NCI-H146 (cell line): Measurements from ENCODE around the gene SOBP.
A peak's percentile ranks its signal among the peaks of the same experiment; 100 is the strongest.
"Not testable (repeated sequence)": the region's sequence is repeated elsewhere in the genome, so short reads cannot be mapped to it uniquely, and the experiment has no call there.

Experiments used
- DNase-seq: peaks from one replicate; lab custom pipeline; 2025; lab: John Stamatoyannopoulos, UW

The SOBP gene

DNA sequence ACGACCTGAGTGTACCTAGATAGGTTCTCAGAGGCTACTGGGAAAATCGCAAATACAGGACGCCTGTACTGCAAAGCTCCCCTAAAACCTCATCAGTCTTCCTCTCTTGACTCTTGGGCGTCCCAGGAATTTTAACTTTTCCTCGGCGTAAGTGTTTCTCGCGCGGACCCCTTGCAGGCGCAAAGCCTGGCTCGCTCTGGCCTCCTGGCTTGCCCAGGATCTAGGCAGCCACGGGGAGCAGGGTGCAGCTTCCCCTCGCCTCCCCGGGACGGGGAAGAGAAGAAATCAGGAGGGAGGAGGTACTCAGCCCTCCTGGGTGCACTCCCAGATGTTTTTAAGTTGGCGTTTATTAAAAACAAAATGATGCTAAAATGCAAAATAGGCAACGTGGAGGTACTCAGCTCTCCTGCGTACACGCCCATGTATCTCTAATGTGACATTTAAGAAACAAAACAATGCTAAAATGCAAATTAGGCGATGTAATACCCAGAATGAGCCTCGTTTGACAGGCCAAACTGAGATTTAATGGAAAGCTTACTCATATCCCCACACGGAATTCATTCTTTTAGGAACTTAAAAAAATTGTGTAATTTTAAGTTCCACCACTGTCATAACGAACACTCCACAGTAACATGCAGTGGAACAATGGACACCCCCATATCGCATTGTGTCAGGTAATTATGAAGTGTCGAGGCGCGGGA lies 1.6 kb upstream of the SOBP start:
- no peak for DNase-seq

DNA sequence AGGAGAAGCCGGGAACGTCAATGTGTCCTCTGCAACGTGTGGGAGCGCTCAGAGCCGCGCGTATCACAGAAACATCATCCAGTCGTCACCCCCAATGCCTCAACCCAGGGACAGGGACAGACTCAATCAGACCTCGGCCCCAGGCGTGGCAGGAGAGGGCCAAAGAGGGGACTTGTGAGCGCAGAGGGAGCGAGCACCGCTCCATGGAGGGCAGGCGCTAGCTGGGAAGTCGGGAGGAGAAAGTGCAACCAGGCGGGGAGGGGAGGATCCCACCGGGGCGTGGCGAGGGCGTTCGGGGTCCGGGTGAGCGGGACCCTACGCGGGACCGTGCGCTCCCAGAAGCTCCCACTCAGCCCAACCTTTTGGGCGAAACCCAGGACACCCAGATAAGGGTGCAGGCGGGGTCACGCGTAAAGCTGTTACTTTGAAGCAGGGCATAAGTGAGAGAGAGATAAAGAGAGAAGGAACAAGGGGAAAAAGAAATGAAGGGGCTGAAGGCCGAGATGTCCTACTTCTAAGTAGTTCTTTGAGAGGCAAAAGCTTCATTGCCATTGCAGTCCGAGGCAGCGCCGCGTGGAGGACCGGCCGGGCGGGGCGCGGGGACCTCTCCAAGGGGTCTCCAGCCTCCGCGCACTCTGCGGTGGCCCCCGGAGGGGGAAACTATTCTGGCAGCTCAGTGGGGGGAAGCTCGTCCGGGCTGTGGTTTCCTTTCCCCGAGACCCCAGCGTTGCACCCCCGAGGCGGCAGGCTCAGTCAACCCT lies 862 bp upstream of the SOBP start:
- peak; percentile 65 for DNase-seq

DNA sequence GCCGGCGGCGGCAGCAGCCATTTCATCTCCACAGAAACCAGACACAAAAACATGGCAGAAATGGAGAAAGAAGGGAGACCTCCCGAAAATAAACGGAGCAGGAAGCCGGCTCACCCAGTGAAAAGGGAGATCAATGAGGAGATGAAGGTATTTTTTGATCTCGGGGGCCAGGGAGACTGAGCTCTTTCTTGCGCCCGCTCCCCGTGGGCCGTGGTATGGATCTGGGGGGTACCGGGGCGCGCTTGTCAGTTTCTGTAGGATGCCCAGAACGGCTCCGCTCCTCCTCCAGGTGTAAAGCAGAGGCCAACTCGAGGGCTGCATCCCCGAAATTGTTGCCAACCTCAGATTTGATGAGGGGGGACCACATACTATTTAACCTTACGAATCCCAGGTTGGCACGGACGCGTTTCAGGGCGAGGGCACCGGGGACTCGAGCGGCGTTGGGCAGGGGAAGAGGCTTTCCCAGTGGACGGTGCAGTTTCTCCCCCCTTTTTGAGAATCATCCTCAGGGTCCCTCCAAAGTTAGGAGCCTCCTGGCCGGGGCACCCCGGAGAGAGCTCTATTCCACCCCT lies 735 bp downstream of the SOBP start:
- DNase-seq = no peak

DNA sequence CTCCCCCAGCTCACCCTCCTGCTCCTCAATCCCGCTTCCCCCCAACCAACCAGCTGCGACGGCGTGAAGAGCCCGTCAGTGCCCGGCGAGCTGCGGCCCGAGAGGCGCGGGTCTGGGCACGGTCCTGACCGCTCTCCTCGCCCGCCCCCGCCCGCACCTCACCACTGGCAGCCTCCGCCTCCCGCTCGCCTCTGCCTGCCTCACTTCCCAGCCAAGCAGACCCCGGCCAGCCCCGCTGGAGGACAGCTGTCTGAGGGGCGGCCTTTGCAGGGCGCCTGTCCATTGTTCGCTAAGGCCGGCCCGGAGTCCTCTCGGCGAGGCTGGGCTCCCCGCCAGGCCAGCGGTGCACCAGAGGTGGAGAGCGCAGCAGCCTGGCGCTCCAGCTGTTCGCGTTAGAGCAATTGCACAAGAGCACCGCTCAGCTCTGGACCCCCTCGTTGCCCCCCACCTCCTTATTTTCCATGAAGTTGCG lies 1.3 kb downstream of the SOBP start:
- DNase-seq = peak; percentile 60

DNA sequence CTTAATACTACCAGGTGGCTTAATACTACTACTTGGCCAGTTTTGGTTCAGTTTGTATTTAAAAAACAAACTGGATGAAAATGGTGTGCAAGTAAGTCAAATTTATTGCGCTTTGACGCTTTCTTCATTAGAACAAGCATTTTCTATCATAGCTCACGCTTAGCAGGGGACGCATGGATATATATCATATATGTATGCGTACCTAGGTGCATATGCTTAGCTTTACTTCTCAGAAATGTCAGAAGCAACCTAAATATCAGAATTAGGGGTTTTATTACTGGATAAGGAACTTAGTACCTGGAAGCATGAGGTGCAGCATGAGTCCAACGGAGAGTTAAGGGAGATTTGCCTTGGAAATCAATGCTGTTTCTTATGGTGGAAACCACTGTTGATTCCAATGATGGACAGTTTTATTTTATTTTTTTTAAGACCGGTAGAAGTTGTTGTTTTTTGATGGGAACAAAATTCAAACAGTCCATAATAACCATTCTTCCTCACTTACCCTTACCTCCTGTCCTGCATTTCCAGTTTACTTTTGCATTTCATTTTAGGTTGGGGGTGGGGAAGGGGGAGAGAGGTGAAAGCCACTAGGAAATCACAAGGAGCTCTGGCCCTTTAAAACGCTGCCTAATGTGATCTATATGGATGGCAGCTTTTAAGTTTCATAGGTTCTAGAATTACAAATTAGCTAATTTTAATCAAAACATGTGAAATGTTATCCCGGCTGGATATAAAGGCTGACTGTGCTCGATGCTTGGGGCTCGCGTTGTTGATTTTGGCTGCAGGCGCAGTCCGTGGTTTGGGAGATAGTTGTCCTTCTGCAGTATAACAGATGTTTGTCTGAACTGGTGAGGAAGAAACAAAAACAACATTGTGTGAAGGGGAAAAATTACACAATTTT lies 2.1 kb downstream of the SOBP start:
- DNase-seq = no peak

DNA sequence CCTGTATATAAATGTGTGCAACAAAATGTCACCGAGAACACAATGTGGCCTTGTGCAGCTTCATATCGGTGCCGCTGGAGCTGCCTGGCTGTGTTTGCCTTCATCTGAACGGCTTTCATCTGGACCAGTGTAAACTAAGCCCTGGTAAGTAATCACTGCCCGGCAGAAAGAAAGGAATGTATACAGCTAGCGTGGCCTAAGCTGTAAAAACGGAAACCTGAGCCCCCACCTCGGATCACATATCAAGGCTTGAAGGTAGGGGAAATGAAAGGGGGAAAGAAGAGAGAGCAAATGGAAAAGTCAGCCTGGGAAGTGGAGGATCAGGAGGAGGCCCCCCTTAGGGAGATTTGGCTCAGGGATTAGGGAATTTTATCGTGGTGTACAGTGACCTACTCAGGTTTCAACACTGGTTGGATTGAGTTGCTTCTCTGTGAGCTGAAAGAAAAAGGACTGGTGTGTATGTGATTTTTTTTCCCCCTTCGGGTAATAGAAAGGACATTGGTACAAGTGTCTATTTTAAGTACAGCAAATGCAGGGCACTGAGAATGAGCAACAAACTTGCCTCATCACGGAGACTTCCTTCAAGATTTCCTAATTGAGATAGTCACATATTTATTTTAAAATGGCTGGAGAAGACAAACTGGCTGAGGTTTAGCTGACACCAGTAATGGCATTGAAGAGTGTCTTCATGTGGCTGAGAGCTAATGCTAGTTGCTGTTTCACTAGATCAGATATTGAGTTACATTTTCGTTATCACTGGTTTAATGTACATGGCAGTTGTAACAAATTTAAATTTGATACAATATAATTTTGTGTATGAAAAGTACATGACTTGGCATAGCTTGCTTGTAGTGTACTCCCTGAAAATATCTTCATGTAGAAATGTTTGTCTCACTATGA lies 3.5 kb downstream of the SOBP start:
- DNase-seq = peak; percentile 74

DNA sequence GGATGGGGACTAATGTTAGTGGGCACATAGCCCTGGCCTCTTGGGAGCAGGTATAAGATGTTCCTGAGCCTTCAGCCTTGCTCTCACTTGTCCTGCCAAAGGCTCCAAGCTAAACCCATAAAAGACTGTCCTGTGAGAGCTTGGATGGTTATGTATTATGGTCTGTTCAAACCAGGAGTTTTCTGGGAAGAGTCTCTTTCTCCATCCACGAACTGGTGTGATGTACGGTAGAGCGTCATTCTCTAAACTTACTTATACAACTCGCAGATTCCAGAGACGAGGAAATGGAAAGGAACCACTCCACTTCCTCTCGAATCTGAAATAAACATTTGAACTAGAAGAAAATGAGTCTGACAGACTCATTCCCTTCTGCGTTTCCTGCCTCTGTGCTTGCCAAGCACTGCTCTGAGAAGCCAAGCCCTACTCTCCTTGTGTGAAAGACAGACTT lies 5.3 kb downstream of the SOBP start:
- DNase-seq = no peak

DNA sequence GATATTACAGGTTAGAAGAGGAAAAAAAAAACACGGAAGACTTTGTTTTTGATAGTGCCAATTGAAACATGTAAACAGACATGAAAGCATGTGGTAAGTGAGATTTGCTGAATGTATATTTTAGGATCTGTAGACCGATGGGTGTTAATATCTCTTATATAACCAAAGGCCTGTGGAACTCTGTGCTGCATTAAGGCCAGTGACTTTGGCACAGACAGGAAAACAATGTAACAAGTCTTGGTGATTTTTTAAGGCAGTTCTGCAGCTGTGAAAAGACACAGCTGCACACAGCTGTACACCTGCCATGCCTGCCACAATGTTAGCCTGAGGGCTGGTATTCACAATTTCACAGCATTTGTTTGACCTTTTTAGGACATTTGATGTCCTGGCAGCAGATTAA lies 6.1 kb downstream of the SOBP start:
- DNase-seq = no peak

DNA sequence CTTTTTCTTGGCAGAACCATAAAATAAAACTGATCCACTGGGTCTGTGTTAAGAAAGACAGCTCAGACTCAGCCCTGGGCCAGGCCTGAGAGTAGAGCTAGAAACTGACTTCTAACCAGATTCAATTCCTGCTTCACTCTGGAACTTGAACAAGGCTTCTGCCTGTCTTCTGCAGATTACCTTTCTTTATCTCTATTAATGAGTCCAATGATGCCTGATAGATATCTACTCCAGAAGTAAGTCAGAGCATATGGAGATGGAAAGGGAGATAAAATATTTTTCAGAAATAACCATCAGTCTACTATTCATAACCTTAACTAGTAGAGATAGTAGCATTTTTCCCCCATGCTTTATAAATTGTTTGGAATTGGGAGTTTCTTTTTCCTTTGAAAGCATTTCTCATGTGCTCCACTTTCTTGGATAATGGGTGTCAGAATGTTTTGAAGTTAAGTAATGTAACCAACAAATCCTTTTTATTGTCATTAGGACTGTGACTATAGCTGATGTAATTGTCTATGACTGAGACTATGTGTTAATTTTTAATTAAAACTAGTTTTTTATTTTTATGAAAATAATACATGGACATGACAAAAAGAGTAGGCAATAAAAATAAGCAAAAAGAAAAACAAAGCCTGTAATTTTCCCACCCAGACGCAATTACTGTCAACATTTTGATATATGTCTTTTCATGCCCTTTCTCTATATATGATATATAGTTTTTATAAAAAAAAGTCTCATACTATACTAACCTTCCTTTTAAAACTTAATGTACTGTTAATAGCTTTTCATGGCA lies 7.2 kb downstream of the SOBP start:
- DNase-seq = no peak

DNA sequence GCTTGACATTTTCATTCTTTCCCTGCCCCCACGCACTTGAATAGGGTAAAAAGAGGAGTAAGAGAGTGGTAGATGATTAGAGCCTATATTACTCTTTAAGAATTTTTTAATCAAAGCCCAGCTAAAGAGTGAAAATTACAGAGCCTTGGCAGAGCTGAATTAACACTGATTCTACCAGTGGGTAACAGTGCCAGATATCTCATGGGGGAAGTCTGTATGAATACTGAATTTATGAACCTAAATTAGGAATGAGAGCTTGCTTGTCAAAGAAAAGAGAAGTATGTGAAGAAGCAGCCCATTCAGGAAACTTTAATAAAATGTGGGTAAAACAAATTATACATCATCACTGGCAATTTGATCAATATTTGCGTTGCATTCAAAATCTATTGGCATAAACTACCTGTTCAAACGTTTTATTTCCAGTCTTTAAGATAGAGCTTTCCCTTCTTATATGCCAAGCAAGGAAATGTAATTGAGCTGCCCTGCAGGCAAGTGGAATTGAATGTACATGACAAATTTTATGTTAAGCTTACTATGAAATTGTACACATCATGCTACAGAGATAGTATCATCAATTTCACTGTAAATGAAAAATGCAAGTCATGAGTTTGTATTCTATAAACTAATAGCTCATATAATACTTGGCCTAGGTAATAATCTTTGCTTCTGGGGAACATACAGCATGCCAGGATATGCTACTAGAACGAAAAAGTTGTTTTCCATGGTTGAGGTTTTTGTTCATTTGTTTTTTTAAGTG lies 14.5 kb downstream of the SOBP start:
- no peak for DNase-seq

DNA sequence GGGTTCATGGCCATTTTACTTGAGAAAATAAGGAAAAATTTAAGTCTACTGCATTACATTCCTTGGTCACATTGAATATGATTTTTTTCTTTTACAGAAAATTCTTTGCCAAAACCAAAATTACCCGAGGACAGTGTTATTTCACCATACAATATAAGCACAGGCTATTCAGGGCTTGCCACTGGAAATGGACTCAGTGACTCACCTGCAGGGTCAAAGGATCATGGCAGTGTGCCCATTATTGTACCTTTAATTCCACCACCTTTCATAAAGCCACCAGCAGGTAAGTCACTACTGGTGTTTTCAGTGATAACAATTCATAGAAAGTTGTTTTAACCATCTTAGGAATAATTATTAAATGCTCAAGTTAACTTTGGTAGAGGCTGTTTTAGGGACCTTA lies 16.2 kb downstream of the SOBP start:
- DNase-seq = no peak

DNA sequence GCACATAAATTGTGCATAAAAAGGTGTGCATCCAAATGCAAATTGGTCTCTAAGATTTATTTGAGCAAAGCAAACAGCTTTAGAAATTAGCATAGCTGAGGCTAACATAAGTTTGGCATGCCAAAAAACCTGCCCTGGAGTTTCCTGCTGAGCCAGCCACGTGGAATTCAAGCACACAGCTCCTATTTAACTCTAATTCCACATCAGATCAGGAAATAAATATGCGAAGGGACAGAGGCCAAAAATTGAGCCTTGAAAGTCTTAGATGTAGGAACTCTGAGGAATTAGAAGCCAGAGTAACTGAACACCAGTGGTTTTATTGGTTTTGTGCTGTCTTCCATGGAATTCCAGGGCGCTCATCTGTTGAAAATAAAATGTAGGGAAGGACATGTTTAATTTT lies 19.6 kb downstream of the SOBP start:
- no peak for DNase-seq

DNA sequence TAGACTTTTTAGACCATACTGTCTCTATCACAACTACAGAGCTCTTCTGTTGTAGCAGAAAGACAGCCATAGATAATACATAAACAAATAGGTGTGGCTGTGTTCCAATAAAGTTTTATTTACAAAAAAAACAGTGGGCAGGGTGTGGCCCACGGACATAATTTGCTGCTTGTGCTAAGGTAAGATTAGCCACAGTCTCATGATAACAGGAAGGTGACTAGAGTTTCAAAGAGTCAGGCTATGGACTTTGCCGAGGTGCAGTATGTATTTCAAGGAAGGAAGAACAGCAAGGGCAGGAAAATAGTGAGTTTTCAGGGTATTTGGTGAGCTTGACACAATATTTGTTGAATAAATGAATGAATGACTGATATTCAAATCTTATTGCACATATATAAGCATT lies 20.2 kb downstream of the SOBP start:
- DNase-seq = no peak

DNA sequence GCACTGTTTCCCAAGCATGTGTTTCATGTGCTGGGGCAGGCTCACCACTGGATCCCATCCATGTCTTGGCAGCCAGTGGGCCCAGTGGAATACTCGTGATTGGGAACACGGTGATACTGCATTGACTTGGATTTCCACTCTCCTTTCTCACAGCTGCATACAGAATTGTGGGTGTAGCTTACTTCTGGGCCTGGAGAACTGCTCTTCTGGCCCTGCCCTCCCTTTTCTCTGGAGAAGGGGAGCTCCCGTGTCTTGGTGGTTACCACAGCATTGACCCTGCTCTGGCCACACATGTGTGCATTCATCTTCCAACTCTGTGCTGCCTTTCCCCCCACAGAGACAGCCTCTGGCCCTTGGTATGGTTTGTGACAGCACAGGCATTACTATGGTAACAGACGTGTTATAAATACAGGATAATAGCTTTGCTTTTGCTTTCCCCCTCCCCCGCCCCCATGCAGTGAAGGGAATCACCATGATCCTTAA lies 21.6 kb downstream of the SOBP start:
- peak; percentile 33 for DNase-seq

DNA sequence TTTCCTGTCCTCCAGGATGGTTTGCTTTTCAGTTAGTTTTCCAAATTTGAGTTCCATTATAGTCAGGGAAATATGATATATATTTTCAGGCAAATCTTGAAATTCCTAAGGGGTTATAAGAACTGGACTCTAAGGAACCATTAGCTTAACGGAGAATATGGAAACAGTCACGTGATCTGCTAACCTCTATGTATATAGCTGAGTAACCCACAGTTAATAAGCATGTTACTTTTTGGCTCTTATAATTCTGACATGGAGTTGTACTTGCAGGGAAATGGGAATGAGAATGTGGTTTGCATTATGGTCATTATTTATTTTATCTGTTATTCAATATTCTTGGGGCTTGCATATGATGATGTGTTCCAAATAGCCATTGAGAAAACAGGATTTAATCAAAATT lies 23.3 kb downstream of the SOBP start:
- DNase-seq = no peak

DNA sequence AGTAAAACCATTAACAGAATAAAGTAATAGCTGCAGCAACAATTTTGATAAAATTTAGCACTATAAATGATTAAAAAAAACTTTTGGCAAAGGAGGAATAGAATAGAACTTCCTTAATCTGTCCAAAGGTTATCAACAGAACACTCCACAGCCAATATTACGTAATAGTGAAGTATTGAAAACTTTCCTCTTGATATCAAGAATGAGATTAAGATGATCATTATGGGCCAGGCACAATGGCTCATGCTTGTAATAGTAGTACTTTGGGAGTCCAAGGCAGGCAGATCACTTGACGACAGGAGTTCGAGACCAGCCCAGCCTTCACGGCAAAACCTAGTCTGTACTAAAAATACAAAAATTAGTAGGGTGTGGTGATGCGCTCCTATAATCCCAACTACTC lies 26.0 kb downstream of the SOBP start:
- DNase-seq = no peak

DNA sequence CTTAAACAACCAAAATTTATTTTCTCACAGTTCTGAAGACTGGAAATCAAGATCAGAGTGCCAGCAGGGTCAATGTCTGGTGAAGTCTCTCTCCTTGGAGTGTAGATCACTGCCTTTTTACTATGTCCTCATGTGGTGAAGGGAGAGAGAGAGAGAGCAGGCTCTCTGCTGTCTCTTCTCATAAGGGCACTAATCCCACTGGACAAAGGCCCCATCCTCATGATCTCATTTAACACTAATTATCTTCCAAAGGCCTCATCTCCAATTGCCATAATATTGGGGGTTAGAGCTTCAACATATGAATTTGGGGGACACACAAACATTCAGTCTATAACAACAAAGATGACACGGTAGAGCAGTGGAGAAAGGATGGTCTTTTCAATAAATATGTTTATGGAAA lies 27.4 kb downstream of the SOBP start:
- no peak for DNase-seq

DNA sequence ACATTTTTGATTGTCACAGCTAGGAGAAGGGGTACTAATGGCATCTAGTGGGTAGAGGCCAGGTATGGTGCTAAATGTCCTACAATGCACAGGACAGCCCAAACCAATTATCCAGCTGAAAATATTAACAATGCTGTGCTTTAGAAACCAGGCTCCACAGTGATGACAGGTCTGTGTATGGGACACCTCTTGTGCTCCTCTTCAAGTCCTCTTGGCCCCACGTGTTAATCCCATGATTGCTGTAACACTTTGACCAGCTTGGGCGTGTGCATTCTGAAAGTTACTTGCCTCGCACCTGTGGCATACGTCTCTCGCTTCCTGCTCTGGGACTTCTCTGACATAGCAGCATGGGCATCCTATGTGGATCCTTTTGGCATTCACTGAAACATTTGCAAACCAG lies 29.3 kb downstream of the SOBP start:
- DNase-seq = not testable (repeated sequence)

DNA sequence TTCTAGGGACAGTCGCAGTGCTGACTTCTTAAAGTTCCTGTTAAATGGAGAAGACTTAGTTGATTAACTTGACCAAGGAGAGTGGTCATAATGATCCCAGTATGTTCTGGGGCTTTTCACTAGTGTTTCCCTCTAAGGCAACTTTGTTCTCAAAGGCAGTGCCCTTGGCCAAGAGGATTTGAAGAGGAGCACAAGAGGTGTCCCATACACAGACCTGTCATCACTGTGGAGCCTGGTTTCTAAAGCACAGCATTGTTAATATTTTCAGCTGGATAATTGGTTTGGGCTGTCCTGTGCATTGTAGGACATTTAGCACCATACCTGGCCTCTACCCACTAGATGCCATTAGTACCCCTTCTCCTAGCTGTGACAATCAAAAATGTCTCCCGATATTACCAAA lies 30.8 kb downstream of the SOBP start:
- not testable (repeated sequence) for DNase-seq
